SU-DHL-6 (cell line): Measurements from ENCODE around the gene SLX9.

Source experiments
- EZH2phosphoT487 ChIP-seq: fragments of 200-600 bp; sonication (generic), shearing (Covaris generic); conservative IDR thresholded peaks from 2 replicates; pipeline ENCODE4 v1.6.1; 2018; ENCODE audit warnings: mild to moderate bottlenecking, antibody characterized with exemption, low read length, moderate library complexity, mixed read lengths
- TF ChIP-seq, protein P1 (sequence below): fragments of 200-600 bp; sonication (generic); IDR thresholded peaks from one replicate; pipeline ENCODE4 v1.5.1; 2017; ENCODE audit warnings: antibody characterized with exemption, mild to moderate bottlenecking, low read length, moderate library complexity; ENCODE audit not compliant: insufficient read depth, poor library complexity, severe bottlenecking

DNA sequence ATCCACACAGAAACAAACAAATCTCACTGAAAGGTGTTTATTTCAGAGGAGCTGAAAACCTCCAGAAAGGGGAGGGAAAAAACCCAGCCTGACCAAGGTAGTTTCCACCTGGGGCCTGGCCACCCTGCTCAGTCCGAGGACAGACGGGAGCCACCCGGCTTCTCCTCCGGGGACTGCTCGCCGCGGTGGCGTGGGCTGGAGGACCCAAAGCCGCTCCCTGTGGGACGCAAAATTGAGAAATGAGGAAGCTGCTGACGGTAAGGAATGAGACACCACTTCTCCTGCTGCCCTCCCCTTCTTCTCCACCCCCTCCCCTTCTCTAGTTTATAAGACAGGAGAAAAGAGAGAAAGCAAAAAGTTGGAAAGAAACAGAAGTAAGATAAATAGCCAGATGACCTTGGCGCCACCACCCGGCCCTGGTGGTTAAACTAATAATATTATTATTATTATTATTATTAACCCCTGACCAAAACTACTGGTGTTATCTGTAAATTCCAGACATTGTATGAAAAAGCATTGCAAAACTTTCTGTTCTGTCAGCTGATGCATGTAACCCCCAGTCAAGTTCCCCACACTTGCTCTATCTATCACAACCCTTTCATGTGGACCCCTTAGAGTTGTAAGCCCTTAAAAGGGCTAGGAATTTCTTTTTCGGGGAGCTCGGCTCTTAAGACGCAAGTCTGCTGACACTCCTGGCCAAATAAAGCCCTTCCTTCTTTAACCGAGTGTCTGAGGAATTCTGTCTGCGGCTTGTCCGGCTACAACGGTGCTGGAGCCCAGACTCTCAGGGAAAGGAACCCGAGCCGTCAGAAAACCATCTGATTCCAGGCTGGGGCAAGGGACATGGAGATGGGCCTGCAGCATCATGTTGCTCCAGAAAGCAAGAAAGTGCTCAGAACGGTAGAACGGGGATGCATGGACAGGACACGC lies 31.6 kb upstream of the SLX9 start:
- TF ChIP-seq, protein P1, sequence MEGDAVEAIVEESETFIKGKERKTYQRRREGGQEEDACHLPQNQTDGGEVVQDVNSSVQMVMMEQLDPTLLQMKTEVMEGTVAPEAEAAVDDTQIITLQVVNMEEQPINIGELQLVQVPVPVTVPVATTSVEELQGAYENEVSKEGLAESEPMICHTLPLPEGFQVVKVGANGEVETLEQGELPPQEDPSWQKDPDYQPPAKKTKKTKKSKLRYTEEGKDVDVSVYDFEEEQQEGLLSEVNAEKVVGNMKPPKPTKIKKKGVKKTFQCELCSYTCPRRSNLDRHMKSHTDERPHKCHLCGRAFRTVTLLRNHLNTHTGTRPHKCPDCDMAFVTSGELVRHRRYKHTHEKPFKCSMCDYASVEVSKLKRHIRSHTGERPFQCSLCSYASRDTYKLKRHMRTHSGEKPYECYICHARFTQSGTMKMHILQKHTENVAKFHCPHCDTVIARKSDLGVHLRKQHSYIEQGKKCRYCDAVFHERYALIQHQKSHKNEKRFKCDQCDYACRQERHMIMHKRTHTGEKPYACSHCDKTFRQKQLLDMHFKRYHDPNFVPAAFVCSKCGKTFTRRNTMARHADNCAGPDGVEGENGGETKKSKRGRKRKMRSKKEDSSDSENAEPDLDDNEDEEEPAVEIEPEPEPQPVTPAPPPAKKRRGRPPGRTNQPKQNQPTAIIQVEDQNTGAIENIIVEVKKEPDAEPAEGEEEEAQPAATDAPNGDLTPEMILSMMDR = no peak
- no peak for TF ChIP-seq EZH2phosphoT487
